H1 (cell line): ENCODE results near the gene GUCY1B1. TPM values are rescaled to one million over a fixed set of nuclear protein-coding genes. Genes with fewer than 3 reads are reported as not detected.

Experiments
- CTCF ChIA-PET: fragments of 300-600 bp; sonication (Branson Sonifier 250); formaldehyde crosslinking; loops from one replicate; lab custom pipeline; 2021; ENCODE audit not compliant: partially characterized antibody; lab: Charles Lee
- POLR2A ChIA-PET: fragments of 300-600 bp; sonication (Branson Sonifier 250); formaldehyde crosslinking; loops from one replicate; lab custom pipeline; 2021; ENCODE audit warnings: inconsistent platforms; ENCODE audit not compliant: partially characterized antibody; lab: Charles Lee
- DNase-seq, 2 experiments: peaks; one replicate each; pipeline versions ENCODE4 v3.0.0 to v3.0.0-alpha.2; 2010 to 2022; ENCODE audit warnings: low spot score in 2 of 2, low read depth in 1 of 2, mixed read lengths in 1 of 2
- FAIRE-seq: peaks from 2 replicates; lab custom pipeline; 2011; peaks lifted over from hg19 to GRCh38; lab: Jason Lieb, UNC
- H2AFZ ChIP-seq: 2 replicates; pipeline ENCODE4 v1.8.1; 2012; ENCODE audit warnings: low read length, inconsistent platforms
- H2AK5ac ChIP-seq: 2 replicates; pipeline ENCODE4 v1.6.1; 2013; ENCODE audit warnings: low read depth, low read length
- H2BK120ac ChIP-seq: replicated peaks from 2 replicates; pipeline ENCODE3; 2013; ENCODE audit warnings: low read depth, low read length, inconsistent platforms
- H2BK12ac ChIP-seq: 2 replicates; pipeline ENCODE4 v1.6.1; 2013; ENCODE audit warnings: low read depth, low read length
- H2BK15ac ChIP-seq: 2 replicates; pipeline ENCODE4 v1.6.1; 2013; ENCODE audit warnings: low read length
- H2BK20ac ChIP-seq: 2 replicates; pipeline ENCODE4 v1.6.1; 2013; ENCODE audit warnings: low read length
- H2BK5ac ChIP-seq: 2 replicates; pipeline ENCODE4 v1.6.1; 2013; ENCODE audit warnings: low read depth, low read length
- H3K14ac ChIP-seq: 2 replicates; pipeline ENCODE4 v1.6.1; 2013; ENCODE audit warnings: inconsistent platforms; ENCODE audit not compliant: insufficient read length
- H3K18ac ChIP-seq: 2 replicates; pipeline ENCODE4 v1.6.1; 2013; ENCODE audit warnings: low read length; ENCODE audit errors: extremely low read depth
- H3K23ac ChIP-seq: 2 replicates; pipeline ENCODE4 v1.6.1; 2013; ENCODE audit warnings: inconsistent platforms; ENCODE audit not compliant: insufficient read length
- H3K23me2 ChIP-seq: 2 replicates; pipeline ENCODE4 v1.6.1; 2013; ENCODE audit warnings: low read depth, low read length
- H3K27ac ChIP-seq: 2 replicates; pipeline ENCODE4 v1.6.1; 2011; ENCODE audit warnings: low read depth, low read length, inconsistent platforms
- H3K27me3 ChIP-seq, 4 experiments: replicated peaks in 1 of 4; 1 replicate in 1 of 4; 2 replicates in 3 of 4; pipeline versions ENCODE4 v1.6.1 to v1.8.1; 2011 to 2013; ENCODE audit warnings: low read length in 3 of 4, mild to moderate bottlenecking in 3 of 4, inconsistent platforms in 2 of 4, mixed read lengths in 2 of 4, moderate library complexity in 1 of 4; ENCODE audit not compliant: control insufficient read depth in 3 of 4, insufficient read depth in 3 of 4; ENCODE audit errors: extremely low read depth in 1 of 4
- H3K36me3 ChIP-seq, 4 experiments: 2 replicates each; pipeline versions ENCODE4 v1.6.1 to v1.8.1; 2011 to 2013; ENCODE audit warnings: mild to moderate bottlenecking in 4 of 4, low read length in 3 of 4, moderate library complexity in 2 of 4, control low read depth in 1 of 4, inconsistent platforms in 1 of 4; ENCODE audit not compliant: insufficient read depth in 4 of 4, control insufficient read depth in 2 of 4
- H3K4ac ChIP-seq: replicated peaks from 2 replicates; pipeline ENCODE3; 2013; ENCODE audit warnings: low read length, low read depth, mixed read lengths, inconsistent platforms; ENCODE audit not compliant: insufficient read length
- H3K4me1 ChIP-seq, 4 experiments: replicated peaks in 1 of 4; 1 replicate in 1 of 4; 2 replicates in 3 of 4; pipeline versions ENCODE4 v1.6.1 to v1.8.1; 2011 to 2013; ENCODE audit warnings: low read length in 3 of 4, inconsistent platforms in 2 of 4, mixed read lengths in 1 of 4; ENCODE audit not compliant: insufficient read depth in 4 of 4, control insufficient read depth in 3 of 4
- H3K4me2 ChIP-seq, 2 experiments: 2 replicates each; pipeline versions ENCODE4 v1.6.1 to v1.8.1; 2011 to 2013; ENCODE audit warnings: low read depth in 2 of 2, low read length in 2 of 2, control low read depth in 1 of 2, inconsistent platforms in 1 of 2, mild to moderate bottlenecking in 1 of 2; ENCODE audit not compliant: insufficient read depth in 1 of 2
- H3K4me3 ChIP-seq, 4 experiments: fragments of 200-600, 300-600 bp in 1 of 4; sonication (generic), shearing (Covaris generic), sonication (Bioruptor Twin) in 1 of 4; 2 replicates each; pipeline versions ENCODE4 v1.5.1 to v1.8.1; 2011 to 2016; ENCODE audit warnings: low read length in 4 of 4, low read depth in 3 of 4, control low read depth in 2 of 4, inconsistent platforms in 2 of 4, mild to moderate bottlenecking in 2 of 4, mixed read lengths in 1 of 4, moderate library complexity in 1 of 4; ENCODE audit not compliant: insufficient read depth in 2 of 4; ENCODE audit errors: extremely low read depth in 1 of 4
- H3K56ac ChIP-seq: replicated peaks from 2 replicates; pipeline ENCODE3; 2013; ENCODE audit warnings: low read depth, mild to moderate bottlenecking, mixed read lengths, low read length, inconsistent platforms; ENCODE audit not compliant: insufficient read length
- H3K79me1 ChIP-seq: 2 replicates; pipeline ENCODE4 v1.6.1; 2013; ENCODE audit warnings: low read depth, low read length, control low read depth
- H3K79me2 ChIP-seq, 2 experiments: 2 replicates each; pipeline versions ENCODE4 v1.6.1 to v1.8.1; 2012 to 2013; ENCODE audit warnings: low read length in 2 of 2, mild to moderate bottlenecking in 2 of 2, inconsistent platforms in 1 of 2; ENCODE audit not compliant: insufficient read depth in 2 of 2, control insufficient read depth in 1 of 2
- H3K9ac ChIP-seq, 4 experiments: replicated peaks in 1 of 4; 1 replicate in 1 of 4; 2 replicates in 3 of 4; pipeline versions ENCODE4 v1.6.1 to v1.8.1; 2011 to 2013; ENCODE audit warnings: low read depth in 3 of 4, low read length in 3 of 4, control low read depth in 2 of 4, mild to moderate bottlenecking in 2 of 4, moderate library complexity in 2 of 4, inconsistent platforms in 1 of 4; ENCODE audit errors: extremely low read depth in 1 of 4
- H3K9me3 ChIP-seq, 2 experiments: 2 replicates each; pipeline versions ENCODE4 v1.6.1 to v1.8.1; 2012 to 2013; ENCODE audit warnings: mild to moderate bottlenecking in 2 of 2, moderate library complexity in 2 of 2, control low read depth in 1 of 2, inconsistent platforms in 1 of 2, low read depth in 1 of 2, low read length in 1 of 2, mixed read lengths in 1 of 2; ENCODE audit not compliant: insufficient read depth in 2 of 2
- H4K20me1 ChIP-seq, 2 experiments: replicated peaks in 1 of 2; 2 replicates each; pipeline versions ENCODE3 to v1.8.1; 2011 to 2013; ENCODE audit warnings: inconsistent platforms in 2 of 2, low read length in 2 of 2, mild to moderate bottlenecking in 1 of 2; ENCODE audit not compliant: insufficient read depth in 2 of 2, control insufficient read depth in 1 of 2
- H4K5ac ChIP-seq: 2 replicates; pipeline ENCODE4 v1.6.1; 2013; ENCODE audit warnings: low read length, low read depth, mixed read lengths, inconsistent platforms; ENCODE audit not compliant: insufficient read length
- H4K8ac ChIP-seq: 2 replicates; pipeline ENCODE4 v1.8.0; 2013; ENCODE audit warnings: mild to moderate bottlenecking, moderate library complexity, low read length, inconsistent platforms; ENCODE audit not compliant: insufficient read depth; ENCODE audit errors: extremely low read depth
- H4K91ac ChIP-seq: replicated peaks from 2 replicates; pipeline ENCODE3; 2013; ENCODE audit warnings: low read length, mixed read lengths, inconsistent platforms; ENCODE audit not compliant: insufficient read length
- EGR1 ChIP-seq: IDR thresholded peaks from 2 replicates; pipeline ENCODE4 v1.6.1; 2011; ENCODE audit warnings: low read depth, low read length, borderline replicate concordance
- NRF1 ChIP-seq: IDR thresholded peaks from 2 replicates; pipeline ENCODE4 v1.6.1; 2011; ENCODE audit warnings: mild to moderate bottlenecking, low read depth, low read length, improper control_type of control experiment
- POLR2AphosphoS5 ChIP-seq: IDR thresholded peaks from 2 replicates; pipeline ENCODE4 v1.6.1; 2011; ENCODE audit warnings: low read depth, low read length
- RNF2 ChIP-seq: fragments of 200-900, 300-1000 bp; sonication (generic); IDR thresholded peaks from 2 replicates; pipeline ENCODE4 v1.7.1; 2016; ENCODE audit warnings: borderline replicate concordance, low read depth, mild to moderate bottlenecking, antibody characterized with exemption, low read length; ENCODE audit not compliant: poor library complexity, severe bottlenecking; ENCODE audit errors: missing control alignments
- RXRA ChIP-seq: IDR thresholded peaks from 2 replicates; pipeline ENCODE4 v1.6.1; 2011; ENCODE audit warnings: low read depth, mild to moderate bottlenecking, low read length, moderate library complexity; ENCODE audit not compliant: insufficient read depth
- SIN3A ChIP-seq, 2 experiments: IDR thresholded peaks in 1 of 2; conservative IDR thresholded peaks in 1 of 2; 2 replicates each; pipeline ENCODE4 v1.6.1; 2011 to 2012; ENCODE audit warnings: low read length in 2 of 2, improper control_type of control experiment in 1 of 2, low read depth in 1 of 2, mild to moderate bottlenecking in 1 of 2
- YY1 ChIP-seq: IDR thresholded peaks from 2 replicates; pipeline ENCODE4 v1.6.1; 2011; ENCODE audit warnings: low read depth, mild to moderate bottlenecking, low read length
- WGBS, 2 experiments: shearing (Covaris generic) in 1 of 2; methylation state at CpG; one replicate each; pipeline versions ENCODE4 v1.1.6 to v1.1.7; 2013 to 2015; ENCODE audit warnings: low lambda C conversion rate in 2 of 2, mixed read lengths in 2 of 2, inconsistent platforms in 1 of 2, low coverage in 1 of 2, missing lambda C conversion rate in 1 of 2; ENCODE audit not compliant: insufficient replicate concordance in 2 of 2, insufficient coverage in 1 of 2, insufficient read length in 1 of 2; ENCODE audit errors: extremely low coverage in 1 of 2, missing lambda C conversion rate in 1 of 2; 5-methylcytosine and 5-hydroxymethylcytosine counted together
- polyA plus RNA-seq, 7 experiments: library from polyadenylated mRNA; depleted of rRNA in 3 of 7; stranded (reverse) in 5 of 7; unstranded in 2 of 7; fragments of >200 nt in 5 of 7; fragments of 200-250 nt in 2 of 7; gene quantifications; 1 replicate in 5 of 7; 2 replicates in 1 of 7; 4 replicates in 1 of 7; pipeline versions ENCODE4 v1.2.1 to v1.2.3, GENCODE V29; 2011 to 2013; ENCODE audit warnings: missing spikeins in 2 of 7, mixed read lengths in 2 of 7
- total RNA-seq: library from RNA; stranded (reverse); fragmentation: NEBNext Ultra II Directional; extraction: Animal tissue kit (Norgen Biotek cat#: 25700); gene quantifications from 2 replicates; pipeline ENCODE4 v1.2.1, GENCODE V29; 2021
- TF ChIP-seq, protein P1 (sequence below): IDR thresholded peaks from 2 replicates; pipeline ENCODE4 v1.6.1; 2011; ENCODE audit warnings: low read length, improper control_type of control experiment

Gene GUCY1B1
- total and polyA plus RNA-seq, 2 of the 8 experiments (the other 6 are each of a cell fraction or from before 2014, with no cell fraction given): 1.5 to 2.9 TPM

GRCh38 chr4:155769090-155769489, 10.3 kb downstream of the GUCY1B1 start:
- ChIA-PET POLR2A (no interaction called here), CTCF (interaction anchor here (0.7 to 1.4 kb wide), 3 partner anchors 18 to 184 kb away, joined by 3 to 7 read pairs (median 3); no protein-coding TSS in a partner anchor)
- DNase-seq (no peak), FAIRE-seq (no peak)
- Histone ChIP-seq H3K23ac (no peak overlapping the region), H3K27ac (no peak overlapping the region), H3K14ac (no peak overlapping the region), H4K91ac (no peak overlapping the region), H3K79me1 (no peaks in the 10 kb centered on the region), H4K8ac (no peak overlapping the region), H3K9me3 (no peaks in the 10 kb centered on the region), H3K56ac (no peak overlapping the region), H4K5ac (no peak overlapping the region), H2AFZ (no peak overlapping the region), H3K36me3 (no peaks in the 10 kb centered on the region), H4K20me1 (no peaks in the 10 kb centered on the region), H3K4ac (no peak overlapping the region), H2BK15ac (no peak overlapping the region), H3K4me2 (no peak overlapping the region), H2AK5ac (no peak overlapping the region), H3K9ac (no peak overlapping the region), H3K4me3 (no peak overlapping the region), H3K79me2 (no peaks in the 10 kb centered on the region), H3K4me1 (no peaks in the 10 kb centered on the region), H2BK5ac (no peak overlapping the region), H3K18ac (no peak overlapping the region), H2BK12ac (no peak overlapping the region), H2BK20ac (no peak overlapping the region), H3K23me2 (no peaks in the 10 kb centered on the region), H3K27me3 (no peaks in the 10 kb centered on the region), H2BK120ac (no peak overlapping the region)
- TF ChIP-seq NRF1: no peak
- no peak for TF ChIP-seq YY1
- TF ChIP-seq, protein P1, sequence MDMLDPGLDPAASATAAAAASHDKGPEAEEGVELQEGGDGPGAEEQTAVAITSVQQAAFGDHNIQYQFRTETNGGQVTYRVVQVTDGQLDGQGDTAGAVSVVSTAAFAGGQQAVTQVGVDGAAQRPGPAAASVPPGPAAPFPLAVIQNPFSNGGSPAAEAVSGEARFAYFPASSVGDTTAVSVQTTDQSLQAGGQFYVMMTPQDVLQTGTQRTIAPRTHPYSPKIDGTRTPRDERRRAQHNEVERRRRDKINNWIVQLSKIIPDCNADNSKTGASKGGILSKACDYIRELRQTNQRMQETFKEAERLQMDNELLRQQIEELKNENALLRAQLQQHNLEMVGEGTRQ: no peak
- TF ChIP-seq RXRA: no peak
- no peak for TF ChIP-seq POLR2AphosphoS5
- no peak for TF ChIP-seq SIN3A (conservative IDR thresholded peaks at IDR 0.05 in 1 of 2, IDR thresholded peaks at IDR 0.05 in 1 of 2; ENCODE audit: low read depth in 1 of 2, low read length in 2 of 2)
- TF ChIP-seq EGR1: no peak
- no peak for TF ChIP-seq RNF2
- WGBS, 2 experiments: 86% methylated on average over 2 of the region's 2 CpGs; no CpG with 5 or more reads in 1 of the 2 experiments
